ENCODE results near the gene TSPAN18. TPM values are rescaled to one million over a fixed set of nuclear protein-coding genes. Genes with fewer than 3 reads are reported as not detected.

The TSPAN18 gene
- total RNA-seq, 1 donor from 2014 or later = 45.5 TPM

- intact Hi-C loops (cut with DNase I) = no loop called here
- DNase-seq (ENCODE audit: low spot score) (peak; percentile 6), ATAC-seq (peak; percentile 28)
Measured at GRCh38 chr11:44766972-44767278, 40.2 kb downstream of the TSPAN18 start.

- intact Hi-C loops (cut with DNase I) = no loop called here
- ATAC-seq (no peak), DNase-seq (ENCODE audit: low spot score) (peak; percentile 2)
Measured at GRCh38 chr11:44767421-44767820, 40.7 kb downstream of the TSPAN18 start.

GRCh38 chr11:44770401-44770800 is 43.6 kb downstream of the TSPAN18 start:
- no peak for ATAC-seq
- intact Hi-C loops (cut with DNase I) = no loop called here
- peak; percentile 9 for DNase-seq (ENCODE audit: low spot score)

- DNase-seq (ENCODE audit: low spot score) = no peak
Measured at GRCh38 chr11:44771252-44771734, 44.5 kb downstream of the TSPAN18 start.

GRCh38 chr11:44771841-44772240 is 45.1 kb downstream of the TSPAN18 start:
- DNase-seq (ENCODE audit: low spot score) = no peak
- ATAC-seq = no peak
- intact Hi-C loops (cut with DNase I) = no loop called here

More at GRCh38 chr11:44771252-44771734, 44.5 kb downstream of the TSPAN18 start:
- ATAC-seq = no peak
- intact Hi-C loops (cut with DNase I) = no loop called here

GRCh38 chr11:44773351-44773965 is 46.7 kb downstream of the TSPAN18 start:
- intact Hi-C loops (cut with DNase I) = no loop called here
- DNase-seq (ENCODE audit: low spot score) = peak; percentile 43
- ATAC-seq = no peak

- DNase-seq (ENCODE audit: low spot score) = peak; percentile 60
- ATAC-seq = peak; percentile 71
- intact Hi-C loops (cut with DNase I) = no loop called here
Measured at GRCh38 chr11:44774108-44774507, 47.3 kb downstream of the TSPAN18 start.

- ATAC-seq = peak; percentile 32
- intact Hi-C loops (cut with DNase I) = no loop called here
- peak; percentile 31 for DNase-seq (ENCODE audit: low spot score)
Measured at GRCh38 chr11:44774731-44775130, 48.0 kb downstream of the TSPAN18 start.

- intact Hi-C loops (cut with DNase I) = no loop called here
- ATAC-seq (peak; percentile 56), DNase-seq (ENCODE audit: low spot score) (peak; percentile 63)
Measured at GRCh38 chr11:44775366-44775984, 48.7 kb downstream of the TSPAN18 start.

- DNase-seq (ENCODE audit: low spot score) (peak; percentile 36), ATAC-seq (no peak)
- intact Hi-C loops (cut with DNase I) = no loop called here
Measured at GRCh38 chr11:44775985-44776446, 49.3 kb downstream of the TSPAN18 start.

- intact Hi-C loops (cut with DNase I) = no loop called here
- no peak for ATAC-seq
- peak; percentile 3 for DNase-seq (ENCODE audit: low spot score)
Measured at GRCh38 chr11:44776551-44777208, 49.9 kb downstream of the TSPAN18 start.

GRCh38 chr11:44777209-44778194 is 50.7 kb downstream of the TSPAN18 start:
- peak; percentile 41 for DNase-seq (ENCODE audit: low spot score)
- no peak for ATAC-seq
- intact Hi-C loops (cut with DNase I) = no loop called here

- intact Hi-C loops (cut with DNase I) = no loop called here
- DNase-seq (ENCODE audit: low spot score) (peak; percentile 40), ATAC-seq (no peak)
Measured at GRCh38 chr11:44778195-44779100, 51.7 kb downstream of the TSPAN18 start.

GRCh38 chr11:44779736-44780520 is 53.2 kb downstream of the TSPAN18 start:
- DNase-seq (ENCODE audit: low spot score) = peak; percentile 19
- intact Hi-C loops (cut with DNase I) = no loop called here
- ATAC-seq = no peak

GRCh38 chr11:44780940-44781631 is 54.3 kb downstream of the TSPAN18 start:
- intact Hi-C loops (cut with DNase I) = no loop called here
- DNase-seq (ENCODE audit: low spot score) (peak; percentile 53), ATAC-seq (peak; percentile 41)

- no peak for DNase-seq (ENCODE audit: low spot score)
- ATAC-seq = no peak
- intact Hi-C loops (cut with DNase I) = no loop called here
Measured at GRCh38 chr11:44781655-44782054, 54.9 kb downstream of the TSPAN18 start.

- no peak for ATAC-seq
- intact Hi-C loops (cut with DNase I) = no loop called here
Measured at GRCh38 chr11:44782478-44782877, 55.7 kb downstream of the TSPAN18 start.

More at GRCh38 chr11:44782478-44782877, 55.7 kb downstream of the TSPAN18 start:
- no peak for DNase-seq (ENCODE audit: low spot score)
